G401 (cell line): ENCODE results near the gene PTGES3L. TPM values are rescaled to one million over a fixed set of nuclear protein-coding genes. Genes with fewer than 3 reads are reported as not detected.
A peak's percentile ranks its signal among the peaks of the same experiment; 100 is the strongest.
"Not testable (repeated sequence)": the region's sequence is repeated elsewhere in the genome, so short reads cannot be mapped to it uniquely, and the experiment has no call there.

Experiments used
- DNase-seq: peaks from one replicate; pipeline ENCODE4 v3.0.0-alpha.2; 2015; ENCODE audit warnings: low spot score
- in situ Hi-C: cut with HindIII; loops from 2 replicates; pipeline ENCODE4 v1.10.0; 2016; ENCODE audit warnings: low sequenced_read_pairs, mixed read lengths
- total RNA-seq: library from RNA; depleted of rRNA; stranded (reverse); fragments of >200 nt; shearing (Covaris generic); gene quantifications from 2 replicates; pipeline ENCODE4 v1.2.3, GENCODE V29; 2014

Gene PTGES3L
- total RNA-seq, 1 experiment from 2014 or later: not detected

DNA sequence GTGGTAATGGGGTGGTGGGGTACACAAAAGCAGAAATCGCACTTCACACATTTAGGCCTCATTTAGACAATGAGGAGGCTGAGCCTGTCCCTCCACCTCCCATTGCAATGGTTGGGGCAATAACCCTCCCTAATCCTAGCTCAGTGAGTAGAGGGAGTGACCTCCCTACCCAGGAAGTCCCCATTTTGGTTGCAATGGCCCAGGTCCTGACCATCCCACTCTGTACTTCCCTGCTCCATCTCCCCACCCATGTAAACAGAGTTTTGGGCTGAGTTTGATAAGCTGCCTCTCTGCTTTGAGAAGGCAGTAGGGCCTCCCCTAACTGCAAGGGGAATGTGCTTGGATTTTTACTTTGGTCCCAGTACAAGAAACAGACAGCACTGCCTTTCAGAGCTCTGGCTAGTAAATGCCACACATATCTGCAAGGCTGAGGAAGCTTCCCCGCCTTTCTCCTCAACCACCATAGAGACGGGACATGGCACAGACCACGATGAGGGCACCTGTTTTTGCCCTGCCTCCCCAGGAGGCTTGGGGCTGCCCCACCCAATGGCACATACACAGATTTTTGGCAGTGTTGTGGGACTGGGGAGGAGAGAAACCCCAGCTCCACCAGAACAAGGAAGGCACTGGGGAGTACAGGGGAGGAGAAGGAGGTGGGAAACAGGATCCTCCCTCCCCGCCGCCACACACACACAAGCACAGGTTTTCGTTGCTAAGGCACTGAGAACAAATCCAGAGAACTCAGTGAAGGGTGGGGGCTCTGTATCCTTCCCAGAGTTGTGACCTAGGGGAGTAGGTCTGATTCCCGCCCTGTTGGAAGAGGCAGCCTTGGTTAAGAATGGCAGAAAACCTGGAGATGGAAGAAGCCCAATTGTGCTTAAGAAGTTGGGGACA lies 35.0 kb upstream of the PTGES3L start:
- DNase-seq: no peak
- in situ Hi-C loops: no loop called here

- no peak for DNase-seq
- in situ Hi-C loops: no loop called here
Measured at GRCh38 chr17:43014020-43014648, 34.3 kb upstream of the PTGES3L start.

DNA sequence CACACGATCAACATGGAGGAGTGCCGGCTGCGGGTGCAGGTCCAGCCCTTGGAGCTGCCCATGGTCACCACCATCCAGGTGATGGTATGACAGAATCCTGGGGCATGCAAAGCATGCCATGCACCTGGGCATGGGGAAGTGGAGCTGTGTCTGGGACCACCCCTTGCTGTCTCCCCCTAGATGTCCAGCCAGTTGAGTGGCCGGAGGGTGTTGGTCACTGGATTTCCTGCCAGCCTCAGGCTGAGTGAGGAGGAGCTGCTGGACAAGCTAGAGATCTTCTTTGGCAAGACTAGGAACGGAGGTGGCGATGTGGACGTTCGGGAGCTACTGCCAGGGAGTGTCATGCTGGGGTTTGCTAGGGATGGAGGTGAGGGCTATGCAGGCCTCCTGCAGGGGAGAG lies 33.4 kb upstream of the PTGES3L start:
- DNase-seq: no peak
- in situ Hi-C loops: no loop called here

- DNase-seq: no peak
Measured at GRCh38 chr17:43011728-43012472, 32.0 kb upstream of the PTGES3L start.

DNA sequence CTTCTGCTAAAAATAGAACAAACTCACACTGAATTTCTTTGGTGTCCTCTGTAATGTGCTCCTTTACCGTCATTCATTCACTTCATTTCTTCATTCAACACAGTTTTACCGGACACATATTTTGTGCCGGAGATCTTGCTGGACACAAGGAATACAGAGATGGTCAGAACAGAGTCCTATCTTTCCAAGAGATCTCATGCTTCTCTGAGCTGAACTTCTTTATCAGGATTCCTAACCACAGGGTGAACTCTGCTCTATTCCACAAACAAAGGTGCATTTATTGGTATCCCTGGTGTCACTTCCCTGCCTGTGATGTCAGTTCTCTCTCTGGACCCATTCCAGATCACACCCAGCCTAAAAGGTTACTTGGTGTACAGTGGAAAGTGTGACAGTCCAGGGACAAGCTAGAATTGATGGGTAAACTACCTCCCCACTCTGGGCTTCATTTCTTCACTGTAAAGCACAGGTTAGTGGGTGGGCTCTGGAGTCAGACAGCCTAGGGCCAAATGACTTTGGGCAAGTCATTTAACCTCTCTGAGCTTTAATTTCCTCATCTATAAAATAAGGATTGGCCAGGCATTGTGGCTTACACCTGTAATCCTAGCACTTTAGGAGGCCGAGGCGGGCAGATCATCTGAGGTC lies 30.9 kb upstream of the PTGES3L start:
- in situ Hi-C loops: no loop called here
- DNase-seq: no peak

More at GRCh38 chr17:43011728-43012472, 32.0 kb upstream of the PTGES3L start:
- in situ Hi-C loops: no loop called here

DNA sequence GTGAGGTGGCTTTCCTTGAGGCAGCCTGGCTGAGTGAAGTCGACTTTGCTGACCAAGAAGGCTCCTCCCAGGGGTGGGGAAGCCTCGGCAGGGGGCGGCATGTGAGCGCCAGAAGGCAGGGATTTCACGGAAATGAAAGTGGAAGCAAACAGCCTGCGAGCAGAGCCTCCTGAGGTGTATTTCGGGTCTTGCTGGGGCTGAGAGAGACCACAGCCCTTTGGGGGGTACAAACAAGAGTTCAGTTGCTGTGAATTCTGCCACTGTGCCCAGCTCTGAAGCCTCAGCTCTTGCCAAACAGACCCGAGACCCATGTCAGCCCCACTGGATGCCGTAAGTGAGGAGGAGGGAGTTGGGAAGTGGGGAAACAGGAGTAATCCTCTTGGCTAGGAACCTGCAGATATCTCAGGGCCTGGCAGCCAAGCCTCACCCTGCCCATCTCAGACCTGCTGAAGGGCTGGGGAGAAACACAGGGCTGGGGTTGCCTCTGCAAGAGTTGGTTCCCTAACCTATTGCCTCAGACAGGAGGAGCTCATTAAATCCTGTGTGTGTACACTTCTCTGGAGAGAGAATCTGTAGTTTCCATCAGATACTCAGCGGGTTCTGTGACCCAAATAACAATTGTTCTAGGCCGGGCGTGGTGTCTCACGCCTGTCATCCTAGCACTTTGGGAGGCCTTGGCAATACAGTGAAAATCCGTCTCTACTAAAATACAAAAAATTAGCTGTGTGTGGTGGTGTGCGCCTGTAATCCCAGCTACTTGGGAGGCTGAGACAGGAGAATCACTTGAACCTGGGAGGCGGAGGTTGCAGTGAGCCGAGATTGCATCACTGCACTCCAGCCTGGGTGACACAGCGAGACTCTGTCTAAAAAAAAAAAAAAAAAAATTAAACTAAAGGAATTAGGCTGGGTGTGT lies 27.0 kb upstream of the PTGES3L start, which contains the start of gene IFI35:
Gene IFI35, plus strand, starts transcription at position 146 of the 913 bp plus-strand sequence. Its CDS starts 164 bp downstream, at position 310.
- in situ Hi-C loops: no loop called here
- peak; percentile 47 for DNase-seq

DNA sequence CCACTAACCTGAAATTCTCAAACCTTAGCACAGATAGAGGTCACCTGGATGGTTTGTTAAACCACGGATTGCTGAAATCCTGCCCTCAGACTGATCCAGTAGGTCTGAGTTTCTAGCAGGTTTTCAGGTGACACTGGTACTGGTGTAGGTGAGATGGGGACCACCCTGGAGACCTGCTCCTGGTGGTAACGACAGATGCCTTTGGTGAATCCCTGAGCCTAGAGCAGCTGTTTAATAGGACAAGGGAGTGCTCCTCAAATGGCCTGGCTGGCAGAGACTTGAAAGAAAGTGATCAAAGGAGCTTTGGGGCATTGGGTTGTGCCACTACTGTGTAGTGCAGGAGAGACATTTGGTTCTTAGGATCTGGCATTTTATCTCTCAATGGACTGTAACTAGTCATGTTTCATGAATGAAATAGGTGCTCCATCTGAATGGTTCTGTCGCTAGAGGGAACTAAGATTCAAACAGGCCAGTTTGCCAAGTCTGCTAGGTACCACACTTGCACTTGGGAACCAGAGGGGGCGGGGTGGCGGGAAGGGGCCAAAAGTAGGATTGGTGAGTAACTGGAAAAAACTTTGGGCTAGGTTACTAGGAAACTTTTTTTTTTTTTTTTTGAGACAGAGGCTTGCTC lies 23.8 kb upstream of the PTGES3L start:
- DNase-seq: peak; percentile 54
- in situ Hi-C loops: no loop called here

DNA sequence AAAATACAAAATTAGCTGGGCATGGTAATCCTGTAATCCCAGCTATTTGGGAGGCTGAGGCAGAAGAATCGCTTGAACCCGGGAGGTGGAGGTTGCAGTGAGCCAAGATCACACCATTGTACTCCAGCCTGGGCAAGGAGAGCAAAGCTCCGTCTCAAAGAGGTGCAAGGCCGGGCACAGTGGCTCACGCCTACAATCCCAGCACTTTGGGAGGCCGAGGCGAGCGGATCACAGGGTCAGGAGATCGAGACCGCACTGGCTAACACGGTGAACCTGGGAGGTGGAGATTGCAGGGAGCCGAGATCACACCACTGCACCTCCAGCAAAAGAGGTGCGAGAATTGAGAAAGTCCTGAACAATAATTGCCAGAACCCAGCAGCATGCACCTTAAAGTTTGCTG lies 21.0 kb upstream of the PTGES3L start:
- DNase-seq, in situ Hi-C loops: not testable (repeated sequence)

- DNase-seq: no peak
- in situ Hi-C loops: no loop called here
Measured at GRCh38 chr17:42999003-42999525, 19.2 kb upstream of the PTGES3L start.

GRCh38 chr17:42997984-42998938 lies 18.4 kb upstream of the PTGES3L start, which contains the start of gene RPL27:
Gene RPL27, plus strand, starts transcription at chr17:42998419. Its CDS starts 332 bp downstream, at chr17:42998751.
- in situ Hi-C loops: no loop called here
- peak; percentile 100 for DNase-seq

GRCh38 chr17:42997390-42997983 lies 17.6 kb upstream of the PTGES3L start:
- no peak for DNase-seq
- in situ Hi-C loops: no loop called here

GRCh38 chr17:42993913-42994312 lies 14.0 kb upstream of the PTGES3L start:
- in situ Hi-C loops, DNase-seq: not testable (repeated sequence)

GRCh38 chr17:42992872-42993271 lies 13.0 kb upstream of the PTGES3L start:
- DNase-seq: no peak
- in situ Hi-C loops: no loop called here

GRCh38 chr17:42991471-42991870 lies 11.6 kb upstream of the PTGES3L start:
- in situ Hi-C loops: no loop called here
- no peak for DNase-seq

DNA sequence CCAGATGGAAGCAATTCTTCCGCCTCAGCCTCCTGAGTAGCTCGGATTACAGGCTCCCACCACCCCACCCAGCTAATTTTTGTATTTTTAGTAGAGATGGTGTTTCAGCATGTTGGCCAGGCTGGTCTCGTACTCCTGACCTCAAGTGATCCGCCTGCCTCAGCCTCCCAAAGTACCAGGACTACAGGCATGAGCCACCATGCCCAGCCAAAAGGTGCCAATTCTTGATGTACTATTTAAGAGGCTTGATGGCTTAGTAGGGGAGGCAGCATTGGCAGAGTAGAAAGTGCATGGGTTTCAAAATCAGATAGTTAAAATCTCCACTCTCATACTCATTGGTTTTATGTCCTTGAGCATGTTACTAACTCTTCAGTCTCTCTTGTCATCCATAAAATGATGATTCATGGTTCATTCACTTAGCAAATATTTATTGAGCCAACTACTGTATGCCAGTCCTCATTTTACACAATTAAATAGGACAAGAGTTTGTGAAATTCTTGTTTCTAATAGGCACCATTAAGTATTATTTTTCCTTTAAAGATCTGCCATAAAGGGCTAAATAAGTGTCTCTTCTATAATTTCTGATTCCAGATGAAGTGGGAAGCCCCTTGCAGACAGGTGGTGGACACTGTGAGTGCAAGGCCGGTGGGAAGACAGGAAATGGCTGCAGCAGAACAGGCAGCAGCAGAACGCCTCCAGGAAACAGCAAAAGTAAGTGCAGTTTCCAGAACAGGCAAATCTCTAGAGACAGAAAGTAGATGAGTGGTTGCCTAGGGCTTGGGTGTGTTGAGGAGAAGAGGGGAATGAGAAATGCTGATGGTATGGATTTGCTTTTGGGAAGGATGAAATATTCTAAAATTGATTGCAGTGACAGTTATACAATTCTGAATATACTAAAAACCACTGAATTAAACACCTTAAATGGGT lies 10.1 kb upstream of the PTGES3L start:
- no peak for DNase-seq
- in situ Hi-C loops: no loop called here
